Retinal pigment epithelial cell (primary cell): Measurements from ENCODE around the gene EDEM1.
A peak's percentile ranks its signal among the peaks of the same experiment; 100 is the strongest.

Experiments
- DNase-seq: peaks from one replicate; pipeline ENCODE4 v3.0.0-alpha.2; 2010; ENCODE audit warnings: low read depth
- H3K4me3 ChIP-seq: 2 replicates; pipeline ENCODE4 v1.5.1; 2011; ENCODE audit warnings: mild to moderate bottlenecking, low read length, control low read depth, moderate library complexity
- CTCF ChIP-seq: conservative IDR thresholded peaks from 2 replicates; pipeline ENCODE4 v1.5.1; 2011; ENCODE audit warnings: low read depth, low read length, control low read depth, inconsistent platforms

The EDEM1 gene

GRCh38 chr3:5194801-5195509 lies 7.4 kb downstream of the EDEM1 start:
- TF ChIP-seq CTCF = no peak
- peak; percentile 59 for DNase-seq
- H3K4me3 ChIP-seq = no peak overlapping the region

GRCh38 chr3:5195605-5196004 lies 8.1 kb downstream of the EDEM1 start:
- TF ChIP-seq CTCF = no peak
- DNase-seq = no peak
- no peak overlapping the region for H3K4me3 ChIP-seq

GRCh38 chr3:5197022-5197421 lies 9.5 kb downstream of the EDEM1 start:
- TF ChIP-seq CTCF = no peak
- DNase-seq = no peak
- no peak overlapping the region for H3K4me3 ChIP-seq

- H3K4me3 ChIP-seq = no peak overlapping the region
- DNase-seq = no peak
- TF ChIP-seq CTCF = no peak
Observed at GRCh38 chr3:5197470-5198312, 10.2 kb downstream of the EDEM1 start.

GRCh38 chr3:5198313-5198677 lies 10.8 kb downstream of the EDEM1 start:
- H3K4me3 ChIP-seq = no peak overlapping the region
- no peak for TF ChIP-seq CTCF

GRCh38 chr3:5198986-5199731 lies 11.7 kb downstream of the EDEM1 start:
- DNase-seq = no peak
- no peak for TF ChIP-seq CTCF
- no peak overlapping the region for H3K4me3 ChIP-seq

More at GRCh38 chr3:5198313-5198677, 10.8 kb downstream of the EDEM1 start:
- no peak for DNase-seq
